ENCODE measurements around the gene SWT1. TPM values are rescaled to one million over a fixed set of nuclear protein-coding genes. Genes with fewer than 3 reads are reported as not detected.
"Not testable (repeated sequence)": the region's sequence is repeated elsewhere in the genome, so short reads cannot be mapped to it uniquely, and the experiment has no call there.

The SWT1 gene
- total RNA-seq, 1 donor from 2014 or later: 2.1 TPM

DNA sequence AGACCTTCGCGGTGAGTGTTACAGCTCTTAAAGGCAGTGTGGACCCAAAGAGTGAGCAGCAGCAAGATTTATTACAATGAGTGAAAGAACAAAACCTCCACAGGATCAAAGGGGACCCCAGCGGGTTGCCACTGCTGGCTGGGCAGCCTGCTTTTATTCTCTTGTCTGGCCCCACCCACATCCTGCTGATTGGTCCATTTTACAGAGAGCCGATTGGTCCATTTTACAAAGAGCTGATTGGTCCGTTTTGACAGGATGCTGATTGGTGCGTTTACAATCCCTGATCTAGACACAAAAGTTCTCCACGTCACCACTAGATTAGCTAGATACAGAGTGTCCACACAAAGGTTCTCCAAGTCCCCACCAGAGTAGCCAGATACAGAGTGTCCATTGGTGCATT lies 164.1 kb downstream of the SWT1 start:
- H3K4me1 Mint-ChIP-seq (ENCODE audit: low read depth): peaks cover 14% of the 10 kb centered on the region
- DNase-seq (ENCODE audit: low spot score); H3K27me3 Mint-ChIP-seq (ENCODE audit: low read depth); intact Hi-C loops (cut with micrococcal nuclease); H3K27ac Mint-ChIP-seq; H3K4me3 Mint-ChIP-seq (ENCODE audit: low read depth): not testable (repeated sequence)
- peaks cover 19% of the 10 kb centered on the region for H3K36me3 Mint-ChIP-seq (ENCODE audit: low read depth)
- peaks cover 10% of the 10 kb centered on the region for H3K9me3 Mint-ChIP-seq

GRCh38 chr1:185321653-185322221 lies 164.8 kb downstream of the SWT1 start:
- H3K4me3 Mint-ChIP-seq (ENCODE audit: low read depth); intact Hi-C loops (cut with micrococcal nuclease); H3K27ac Mint-ChIP-seq; H3K27me3 Mint-ChIP-seq (ENCODE audit: low read depth); DNase-seq (ENCODE audit: low spot score): not testable (repeated sequence)
- Mint-ChIP-seq H3K4me1 (ENCODE audit: low read depth) (peaks cover 14% of the 10 kb centered on the region), H3K36me3 (ENCODE audit: low read depth) (peaks cover 19% of the 10 kb centered on the region), H3K9me3 (peaks cover 10% of the 10 kb centered on the region)

- no peak for DNase-seq (ENCODE audit: low spot score)
- H3K9me3 Mint-ChIP-seq: peaks cover 10% of the 10 kb centered on the region
- intact Hi-C loops (cut with micrococcal nuclease): no loop called here
- peaks cover 19% of the 10 kb centered on the region for H3K36me3 Mint-ChIP-seq (ENCODE audit: low read depth)
- H3K27me3 Mint-ChIP-seq (ENCODE audit: low read depth): no peaks in the 10 kb centered on the region
- peaks cover 13% of the 10 kb centered on the region for H3K4me1 Mint-ChIP-seq (ENCODE audit: low read depth)
- no peak overlapping the region for H3K4me3 Mint-ChIP-seq (ENCODE audit: low read depth)
- no peak overlapping the region for H3K27ac Mint-ChIP-seq
Observed at GRCh38 chr1:185322636-185323035, 165.7 kb downstream of the SWT1 start.

- Mint-ChIP-seq H3K4me1 (ENCODE audit: low read depth) (peaks cover 4% of the 10 kb centered on the region), H3K4me3 (ENCODE audit: low read depth) (no peak overlapping the region)
Observed at GRCh38 chr1:185324118-185324517, 167.2 kb downstream of the SWT1 start.

GRCh38 chr1:185325413-185325812 lies 168.4 kb downstream of the SWT1 start:
- peaks cover 15% of the 10 kb centered on the region for H3K9me3 Mint-ChIP-seq
- intact Hi-C loops (cut with micrococcal nuclease): no loop called here
- no peak overlapping the region for H3K4me3 Mint-ChIP-seq (ENCODE audit: low read depth)
- H3K4me1 Mint-ChIP-seq (ENCODE audit: low read depth): peaks cover 4% of the 10 kb centered on the region
- peaks cover 18% of the 10 kb centered on the region for H3K36me3 Mint-ChIP-seq (ENCODE audit: low read depth)
- H3K27me3 Mint-ChIP-seq (ENCODE audit: low read depth): no peaks in the 10 kb centered on the region
- H3K27ac Mint-ChIP-seq: no peak overlapping the region
- DNase-seq (ENCODE audit: low spot score): no peak

More at GRCh38 chr1:185324118-185324517, 167.2 kb downstream of the SWT1 start:
- peaks cover 22% of the 10 kb centered on the region for H3K36me3 Mint-ChIP-seq (ENCODE audit: low read depth)
- intact Hi-C loops (cut with micrococcal nuclease): no loop called here
- H3K27ac Mint-ChIP-seq: no peak overlapping the region
- DNase-seq (ENCODE audit: low spot score): no peak
- H3K27me3 Mint-ChIP-seq (ENCODE audit: low read depth): no peaks in the 10 kb centered on the region
- peaks cover 15% of the 10 kb centered on the region for H3K9me3 Mint-ChIP-seq

DNA sequence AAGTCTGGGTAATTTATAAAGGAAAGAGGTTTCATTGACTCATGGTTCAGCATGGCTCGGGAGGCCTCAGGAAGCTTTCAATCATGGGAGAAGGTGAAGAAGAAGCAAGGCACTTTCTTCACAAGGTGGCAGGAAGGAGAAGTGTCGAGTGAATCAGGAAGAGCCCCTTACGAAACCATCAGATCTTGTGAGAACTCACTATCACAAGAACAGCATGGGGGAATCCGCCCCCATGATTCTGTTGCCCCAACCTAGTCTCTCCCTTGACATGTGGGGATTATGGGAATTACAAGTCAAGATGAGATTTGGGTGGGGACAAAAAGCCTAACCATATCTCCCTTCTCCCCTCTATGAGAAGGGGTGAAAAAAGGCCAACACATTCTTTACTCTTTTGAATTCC lies 171.3 kb downstream of the SWT1 start:
- DNase-seq (ENCODE audit: low spot score): no peak
- peaks cover 3% of the 10 kb centered on the region for H3K36me3 Mint-ChIP-seq (ENCODE audit: low read depth)
- no peaks in the 10 kb centered on the region for H3K27me3 Mint-ChIP-seq (ENCODE audit: low read depth)
- no peak overlapping the region for H3K4me3 Mint-ChIP-seq (ENCODE audit: low read depth)
- intact Hi-C loops (cut with micrococcal nuclease): no loop called here
- peaks cover 5% of the 10 kb centered on the region for H3K4me1 Mint-ChIP-seq (ENCODE audit: low read depth)
- peaks cover 5% of the 10 kb centered on the region for H3K9me3 Mint-ChIP-seq
- no peak overlapping the region for H3K27ac Mint-ChIP-seq

DNA sequence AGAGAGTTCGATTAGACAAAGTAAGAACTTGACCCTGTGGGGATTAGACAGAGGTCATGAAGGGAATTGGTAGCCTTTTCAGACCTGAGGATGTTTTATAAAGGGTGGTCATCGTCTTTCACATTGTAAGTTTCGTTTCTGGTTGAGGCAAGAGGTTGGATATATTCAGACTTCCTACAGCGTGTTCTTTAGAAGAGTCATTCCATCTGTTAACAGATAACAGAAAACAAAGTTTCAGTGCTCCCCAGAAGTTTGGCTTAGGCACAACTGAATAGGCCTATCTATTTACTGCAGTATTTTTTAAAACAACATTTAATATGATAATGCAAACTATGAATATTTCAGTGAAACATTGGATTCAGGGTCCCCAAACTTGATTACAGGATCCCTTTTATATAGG lies 177.2 kb downstream of the SWT1 start:
- peaks cover 20% of the 10 kb centered on the region for H3K4me1 Mint-ChIP-seq (ENCODE audit: low read depth)
- intact Hi-C loops (cut with micrococcal nuclease): no loop called here
- H3K9me3 Mint-ChIP-seq: no peaks in the 10 kb centered on the region
- H3K36me3 Mint-ChIP-seq (ENCODE audit: low read depth): no peaks in the 10 kb centered on the region
- H3K27me3 Mint-ChIP-seq (ENCODE audit: low read depth): no peaks in the 10 kb centered on the region
- no peak overlapping the region for H3K27ac Mint-ChIP-seq
- DNase-seq (ENCODE audit: low spot score): no peak
- no peak overlapping the region for H3K4me3 Mint-ChIP-seq (ENCODE audit: low read depth)

DNA sequence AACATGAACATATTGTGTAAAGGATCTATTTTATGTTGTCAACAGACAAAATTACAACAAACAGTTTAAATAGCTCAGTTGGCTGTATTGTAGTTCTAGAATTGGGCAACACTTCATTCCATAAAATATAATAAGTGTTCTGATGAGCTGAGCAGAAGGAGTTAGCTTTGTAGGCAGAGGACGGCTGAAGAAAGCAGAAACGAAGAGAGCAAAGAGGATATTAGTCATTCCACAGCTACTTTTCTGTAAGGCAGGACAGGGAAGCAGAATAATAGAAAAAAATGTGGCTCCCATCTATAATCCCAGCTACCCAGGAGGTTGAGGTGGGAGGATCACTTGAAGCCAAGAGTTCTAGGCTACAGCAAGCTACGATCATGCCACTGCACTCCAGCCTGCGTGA lies 180.3 kb downstream of the SWT1 start:
- intact Hi-C loops (cut with micrococcal nuclease): no loop called here
- Mint-ChIP-seq H3K4me3 (ENCODE audit: low read depth) (no peak overlapping the region), H3K4me1 (ENCODE audit: low read depth) (peaks cover 35% of the 10 kb centered on the region), H3K36me3 (ENCODE audit: low read depth) (peaks cover 4% of the 10 kb centered on the region), H3K27me3 (ENCODE audit: low read depth) (no peaks in the 10 kb centered on the region), H3K27ac (no peak overlapping the region), H3K9me3 (no peaks in the 10 kb centered on the region)
- no peak for DNase-seq (ENCODE audit: low spot score)

GRCh38 chr1:185338719-185339622 lies 182.0 kb downstream of the SWT1 start:
- H3K4me3 Mint-ChIP-seq (ENCODE audit: low read depth): peak overlapping the region; percentile 36
- no peaks in the 10 kb centered on the region for H3K9me3 Mint-ChIP-seq
- no peaks in the 10 kb centered on the region for H3K27me3 Mint-ChIP-seq (ENCODE audit: low read depth)
- H3K27ac Mint-ChIP-seq: peak overlapping the region; percentile 63
- intact Hi-C loops (cut with micrococcal nuclease): loop anchor here (1.0 to 2.0 kb wide), 3 partner anchors 22 to 222 kb away; partner anchors contain the start of gene IVNS1ABP
- H3K4me1 Mint-ChIP-seq (ENCODE audit: low read depth): peaks cover 35% of the 10 kb centered on the region
- H3K36me3 Mint-ChIP-seq (ENCODE audit: low read depth): peaks cover 4% of the 10 kb centered on the region
- DNase-seq (ENCODE audit: low spot score): peak; percentile 47

DNA sequence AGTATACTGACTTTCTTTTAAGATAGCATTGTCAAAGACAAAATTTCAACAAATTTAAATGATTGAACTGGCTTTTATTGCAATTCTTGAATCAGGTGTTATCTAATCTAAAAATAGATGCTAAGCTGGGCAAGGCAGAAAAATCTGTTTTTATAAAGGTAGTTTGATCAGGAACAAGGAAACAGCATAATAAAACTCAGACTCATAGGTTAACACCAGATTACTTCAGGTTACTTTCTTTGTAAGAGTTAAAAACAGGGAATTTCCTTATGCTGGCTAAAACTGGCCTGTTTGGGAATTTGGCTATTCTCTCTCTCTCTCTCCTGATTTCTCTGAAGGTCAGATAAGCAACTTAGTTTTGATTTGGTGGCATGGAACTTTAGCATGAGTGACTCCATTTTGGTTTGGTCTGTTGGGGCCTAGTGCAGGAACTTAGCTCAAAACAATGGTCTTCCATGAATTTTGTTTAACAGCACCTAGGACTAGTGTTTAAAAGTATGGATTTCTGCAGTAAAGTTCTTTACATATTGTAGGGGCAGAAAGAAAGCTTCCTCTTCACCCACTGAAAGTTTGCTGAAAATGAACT lies 184.3 kb downstream of the SWT1 start:
- Mint-ChIP-seq H3K27ac (no peak overlapping the region), H3K4me3 (ENCODE audit: low read depth) (no peak overlapping the region), H3K9me3 (no peaks in the 10 kb centered on the region), H3K36me3 (ENCODE audit: low read depth) (peaks cover 4% of the 10 kb centered on the region), H3K27me3 (ENCODE audit: low read depth) (no peaks in the 10 kb centered on the region), H3K4me1 (ENCODE audit: low read depth) (peaks cover 43% of the 10 kb centered on the region)
- no peak for DNase-seq (ENCODE audit: low spot score)
- intact Hi-C loops (cut with micrococcal nuclease): no loop called here

Other genes with a start within 250 kb of the SWT1 start
- 16.8 and 17.0 TPM in 2 replicates for gene NIBAN1, start 182.7 kb upstream of the SWT1 start, total RNA-seq
- 25.7 and 30.6 TPM in 2 replicates for gene RNF2, start 111.6 kb upstream of the SWT1 start, total RNA-seq
- 25.9 and 28.7 TPM in 2 replicates for gene TRMT1L, start 214 bp upstream of the SWT1 start, total RNA-seq
- 143 and 148 TPM in 2 replicates for gene IVNS1ABP, start 160.1 kb downstream of the SWT1 start, total RNA-seq

All from activated T-helper 2 cell treated with anti-CD3 and anti-CD28 coated beads, Interferon-gamma antibody, Interleukin-2, Interleukin-4, amounts not matched to agents 10 μg/mL and 5 μg/mL and 100 μg/mL, durations not matched to agents 14 hours and 24 hours and 36 hours (primary cell).